PC-3 (cell line): ENCODE data around the gene CCDC196. TPM values are rescaled to one million over a fixed set of nuclear protein-coding genes. Genes with fewer than 3 reads are reported as not detected.

Source experiments
- total RNA-seq: library from RNA; depleted of rRNA; stranded (reverse); fragments of >200 nt; gene quantifications from 2 replicates; pipeline ENCODE4 v1.2.3, GENCODE V29; 2014; rRNA removed

CCDC196 gene
- total RNA-seq, 1 experiment from 2014 or later, result not detected

Other genes starting within 250 kb of the CCDC196 start
- 23.4 and 39.5 TPM in 2 replicates for gene GPHN, start 21.8 kb downstream of the CCDC196 start, total RNA-seq